Activated naive CD8-positive, alpha-beta T cell treated with anti-CD3 and anti-CD28 coated beads, Interleukin-2, amount 50 U/mL, for 16 hours (primary cell): ENCODE results near the gene PARP4.
"Not testable (repeated sequence)": the region's sequence is repeated elsewhere in the genome, so short reads cannot be mapped to it uniquely, and the experiment has no call there.

ENCODE experiments used
- DNase-seq: peaks from one replicate; pipeline ENCODE4 v3.0.0-alpha.2; 2020; ENCODE audit warnings: low read depth, low spot score

PARP4 gene

GRCh38 chr13:24505756-24506155 lies 6.8 kb downstream of the PARP4 start:
- DNase-seq: no peak

GRCh38 chr13:24505256-24505655 lies 7.3 kb downstream of the PARP4 start:
- no peak for DNase-seq

- DNase-seq: no peak
These were observed 9.2 kb downstream of the PARP4 start for GRCh38 chr13:24503379-24503696.

GRCh38 chr13:24502533-24503378 lies 9.8 kb downstream of the PARP4 start:
- no peak for DNase-seq

GRCh38 chr13:24500977-24501376 lies 11.6 kb downstream of the PARP4 start:
- DNase-seq: no peak

GRCh38 chr13:24497742-24498141 lies 14.8 kb downstream of the PARP4 start:
- DNase-seq: no peak

GRCh38 chr13:24496295-24496694 lies 16.3 kb downstream of the PARP4 start:
- not testable (repeated sequence) for DNase-seq

GRCh38 chr13:24495151-24495729 lies 17.3 kb downstream of the PARP4 start:
- no peak for DNase-seq

- no peak for DNase-seq
These were observed 19.2 kb downstream of the PARP4 start for GRCh38 chr13:24493356-24493755.

- no peak for DNase-seq
These were observed 20.7 kb downstream of the PARP4 start for GRCh38 chr13:24491845-24492244.

- no peak for DNase-seq
These were observed 22.9 kb downstream of the PARP4 start for GRCh38 chr13:24489721-24490120.

GRCh38 chr13:24488092-24488491 lies 24.5 kb downstream of the PARP4 start:
- DNase-seq: not testable (repeated sequence)

GRCh38 chr13:24486017-24486657 lies 26.4 kb downstream of the PARP4 start:
- not testable (repeated sequence) for DNase-seq

GRCh38 chr13:24473686-24474085 lies 38.9 kb downstream of the PARP4 start:
- DNase-seq: no peak

- DNase-seq: not testable (repeated sequence)
These were observed 40.4 kb downstream of the PARP4 start for GRCh38 chr13:24472129-24472528.

GRCh38 chr13:24463078-24463477 lies 49.5 kb downstream of the PARP4 start:
- no peak for DNase-seq

GRCh38 chr13:24460256-24460655 lies 52.3 kb downstream of the PARP4 start:
- no peak for DNase-seq

- DNase-seq: no peak
These were observed 52.9 kb downstream of the PARP4 start for GRCh38 chr13:24459726-24460125.

- no peak for DNase-seq
These were observed 53.3 kb downstream of the PARP4 start for GRCh38 chr13:24459234-24459633.

GRCh38 chr13:24458736-24459135 lies 53.8 kb downstream of the PARP4 start:
- DNase-seq: no peak

GRCh38 chr13:24456396-24456795 lies 56.2 kb downstream of the PARP4 start:
- DNase-seq: no peak

- no peak for DNase-seq
These were observed 58.5 kb downstream of the PARP4 start for GRCh38 chr13:24454056-24454455.

GRCh38 chr13:24452044-24452443 lies 60.5 kb downstream of the PARP4 start:
- DNase-seq: no peak
